HG03378 (cell line): ENCODE results near the gene DHX40.
A peak's percentile ranks its signal among the peaks of the same experiment; 100 is the strongest.
"Not testable (repeated sequence)": the region's sequence is repeated elsewhere in the genome, so short reads cannot be mapped to it uniquely, and the experiment has no call there.

ENCODE experiments used
- ATAC-seq: cut with Tn5 transposase; IDR thresholded peaks from one replicate; pipeline ENCODE4 v1.9.1; 2021; ENCODE audit warnings: mild to moderate bottlenecking, moderate library complexity; ENCODE audit not compliant: unreplicated experiment

Gene DHX40, protein sequence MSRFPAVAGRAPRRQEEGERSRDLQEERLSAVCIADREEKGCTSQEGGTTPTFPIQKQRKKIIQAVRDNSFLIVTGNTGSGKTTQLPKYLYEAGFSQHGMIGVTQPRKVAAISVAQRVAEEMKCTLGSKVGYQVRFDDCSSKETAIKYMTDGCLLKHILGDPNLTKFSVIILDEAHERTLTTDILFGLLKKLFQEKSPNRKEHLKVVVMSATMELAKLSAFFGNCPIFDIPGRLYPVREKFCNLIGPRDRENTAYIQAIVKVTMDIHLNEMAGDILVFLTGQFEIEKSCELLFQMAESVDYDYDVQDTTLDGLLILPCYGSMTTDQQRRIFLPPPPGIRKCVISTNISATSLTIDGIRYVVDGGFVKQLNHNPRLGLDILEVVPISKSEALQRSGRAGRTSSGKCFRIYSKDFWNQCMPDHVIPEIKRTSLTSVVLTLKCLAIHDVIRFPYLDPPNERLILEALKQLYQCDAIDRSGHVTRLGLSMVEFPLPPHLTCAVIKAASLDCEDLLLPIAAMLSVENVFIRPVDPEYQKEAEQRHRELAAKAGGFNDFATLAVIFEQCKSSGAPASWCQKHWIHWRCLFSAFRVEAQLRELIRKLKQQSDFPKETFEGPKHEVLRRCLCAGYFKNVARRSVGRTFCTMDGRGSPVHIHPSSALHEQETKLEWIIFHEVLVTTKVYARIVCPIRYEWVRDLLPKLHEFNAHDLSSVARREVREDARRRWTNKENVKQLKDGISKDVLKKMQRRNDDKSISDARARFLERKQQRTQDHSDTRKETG

DNA sequence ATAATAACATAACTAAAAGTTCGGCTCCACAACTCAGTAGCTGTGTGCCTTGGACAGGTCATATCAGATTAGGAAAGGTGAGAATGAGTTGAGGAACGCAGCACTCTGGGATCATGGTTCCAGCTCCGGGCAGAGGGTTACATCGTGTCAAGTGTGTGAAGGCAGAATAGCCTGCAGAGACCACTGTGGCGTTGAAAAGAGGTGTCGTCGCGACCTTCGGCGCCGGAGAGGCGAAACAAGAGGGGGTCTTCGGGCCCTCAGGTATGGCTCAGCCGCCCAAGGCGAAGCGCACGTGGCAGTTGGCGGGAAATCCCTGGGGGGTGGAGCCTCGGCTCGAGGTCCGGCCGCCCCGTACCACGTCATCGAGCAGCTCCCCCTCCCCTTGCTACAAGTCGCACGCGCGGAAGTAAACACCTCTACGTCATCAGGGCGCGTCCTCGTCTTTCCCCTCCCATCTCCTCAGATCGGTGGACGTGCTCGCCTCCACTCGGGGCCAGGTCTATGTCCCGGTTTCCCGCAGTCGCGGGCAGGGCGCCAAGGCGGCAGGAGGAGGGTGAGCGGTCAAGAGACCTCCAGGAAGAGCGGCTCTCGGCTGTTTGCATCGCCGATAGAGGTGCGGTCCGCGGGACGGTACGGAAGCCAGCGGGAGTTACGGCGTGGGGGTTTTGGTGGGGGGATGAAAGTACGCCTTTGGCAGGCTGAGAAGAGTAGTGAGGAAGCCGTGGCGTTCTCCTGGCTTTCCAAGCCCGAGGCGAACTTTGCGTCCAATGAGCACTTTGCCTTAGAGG is at the start of gene DHX40:
TSS of gene DHX40 (plus strand) at position 440 of the 788 bp plus-strand sequence. CDS start at position 502, 62 bp downstream.
- peak; percentile 48 for ATAC-seq

DNA sequence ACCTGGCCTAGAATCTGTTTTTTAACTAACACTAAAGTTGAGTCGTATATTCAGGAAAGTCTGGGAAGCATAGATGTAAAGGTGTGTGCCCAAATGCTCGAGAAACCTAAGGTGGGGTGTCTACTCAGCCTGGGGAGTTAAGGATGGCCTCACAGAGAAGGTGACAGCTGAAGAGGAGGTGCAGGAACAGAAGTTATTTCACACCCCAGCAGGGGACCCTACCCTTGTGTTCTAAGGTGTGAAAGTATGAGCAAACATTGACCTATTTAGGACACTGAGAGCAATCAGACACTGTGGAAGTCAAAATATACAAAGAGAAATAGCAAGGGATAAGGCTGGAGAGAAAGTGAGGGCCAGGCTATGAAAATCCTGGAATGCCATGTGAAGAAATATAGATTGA is 49.0 kb upstream of the DHX40 start:
- ATAC-seq = no peak

DNA sequence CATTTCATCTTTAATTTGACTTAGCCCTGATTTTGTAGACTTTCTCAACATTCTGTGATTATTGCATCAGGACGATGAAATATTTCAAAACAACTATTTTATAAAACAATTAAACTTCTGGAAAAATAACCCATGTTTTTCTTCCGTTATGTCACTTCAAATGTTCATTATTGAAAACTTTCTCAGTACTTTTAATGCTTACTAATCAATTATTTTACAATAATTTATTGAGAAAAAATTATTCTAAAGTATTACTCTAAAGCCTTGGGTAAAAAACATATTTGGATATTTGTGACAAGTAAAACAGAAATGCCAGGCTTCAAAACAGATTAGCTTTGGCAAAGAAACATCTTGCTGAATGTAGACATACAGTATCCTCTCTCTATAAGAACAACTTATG is 46.3 kb upstream of the DHX40 start:
- no peak for ATAC-seq

DNA sequence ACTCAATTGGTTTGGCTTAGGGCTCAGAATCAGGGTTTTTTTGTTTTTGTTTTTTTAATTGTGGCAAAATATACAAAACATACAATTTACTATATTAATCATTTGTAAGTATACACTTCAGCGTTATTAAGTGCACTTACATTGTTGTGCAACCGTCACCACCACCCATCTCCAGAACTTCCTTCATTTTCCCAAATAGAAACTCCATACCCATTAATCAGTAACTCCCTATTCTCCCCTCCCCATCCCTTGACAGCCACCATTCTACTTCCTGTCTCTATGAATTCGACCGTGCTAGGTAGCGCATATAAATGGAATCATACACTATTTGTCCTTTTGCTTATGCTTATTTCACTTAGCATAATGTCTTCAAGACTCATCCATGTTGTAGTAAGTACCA is 45.2 kb upstream of the DHX40 start:
- ATAC-seq = no peak

DNA sequence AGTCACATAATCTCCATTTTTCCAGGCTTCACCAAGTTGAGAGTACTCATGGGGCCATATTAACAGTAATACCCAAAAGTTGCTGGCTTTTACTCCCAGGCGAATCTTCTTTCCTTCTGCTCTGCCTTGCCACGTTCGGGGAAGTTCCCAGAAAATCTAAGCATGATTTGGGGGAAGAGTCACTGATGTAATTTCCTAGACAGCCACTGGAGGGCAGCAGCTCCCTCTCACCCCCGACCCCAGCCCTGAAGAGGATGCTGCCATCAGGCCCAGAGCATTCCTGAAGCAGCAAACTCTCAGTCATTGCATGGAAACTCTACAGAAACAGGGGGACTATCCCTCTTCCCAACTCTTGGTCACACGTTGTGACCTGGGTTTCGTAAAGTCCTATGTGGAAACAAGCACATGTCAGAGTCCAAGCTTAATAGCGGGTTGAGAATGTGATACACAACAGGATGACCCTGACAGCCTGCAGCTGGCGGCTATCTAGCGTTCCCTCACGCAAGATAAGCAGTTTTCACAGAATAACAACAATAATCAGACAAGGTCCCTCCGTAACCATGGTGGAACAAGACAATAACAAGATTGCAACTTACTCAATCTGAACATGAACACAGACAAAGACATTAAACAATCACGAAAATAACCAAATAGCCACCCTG is 43.8 kb upstream of the DHX40 start:
- no peak for ATAC-seq

DNA sequence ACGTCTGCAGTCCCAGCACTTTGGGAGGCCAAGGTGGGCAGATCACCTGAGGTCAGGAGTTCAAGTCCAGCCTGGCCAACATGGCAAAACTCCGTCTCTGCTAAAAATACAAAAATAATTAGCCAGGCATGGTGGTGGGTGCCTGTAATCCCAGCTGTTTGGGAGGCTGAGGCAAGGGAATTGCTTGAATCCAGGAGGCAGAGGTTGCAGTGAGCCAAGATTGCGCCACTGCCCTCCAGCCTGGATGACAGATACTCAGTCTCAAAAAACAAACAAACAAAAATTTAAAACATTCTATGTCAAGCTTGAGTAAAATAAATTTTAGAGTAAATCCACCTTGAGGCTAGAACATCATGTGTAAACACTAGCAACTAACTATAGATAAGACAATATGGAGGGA is 40.5 kb upstream of the DHX40 start:
- not testable (repeated sequence) for ATAC-seq

DNA sequence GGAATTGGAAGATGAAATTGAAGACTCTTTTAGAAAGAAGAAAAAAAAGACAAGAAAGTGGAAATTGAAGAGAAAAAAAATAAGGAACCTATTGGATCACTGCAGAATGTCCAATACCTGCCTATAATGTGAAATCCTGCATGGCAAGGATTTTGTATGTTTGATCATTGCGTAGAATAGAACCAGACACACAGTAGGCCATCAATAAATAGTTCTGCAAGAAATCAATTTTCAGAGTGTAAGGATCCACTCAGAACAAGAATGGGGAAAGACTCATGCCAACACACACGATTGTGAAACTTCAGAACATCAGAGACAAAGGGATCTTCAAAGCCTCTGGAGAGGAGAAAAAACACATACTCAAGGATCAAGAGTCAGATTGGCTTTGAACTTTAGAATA is 39.7 kb upstream of the DHX40 start:
- no peak for ATAC-seq

DNA sequence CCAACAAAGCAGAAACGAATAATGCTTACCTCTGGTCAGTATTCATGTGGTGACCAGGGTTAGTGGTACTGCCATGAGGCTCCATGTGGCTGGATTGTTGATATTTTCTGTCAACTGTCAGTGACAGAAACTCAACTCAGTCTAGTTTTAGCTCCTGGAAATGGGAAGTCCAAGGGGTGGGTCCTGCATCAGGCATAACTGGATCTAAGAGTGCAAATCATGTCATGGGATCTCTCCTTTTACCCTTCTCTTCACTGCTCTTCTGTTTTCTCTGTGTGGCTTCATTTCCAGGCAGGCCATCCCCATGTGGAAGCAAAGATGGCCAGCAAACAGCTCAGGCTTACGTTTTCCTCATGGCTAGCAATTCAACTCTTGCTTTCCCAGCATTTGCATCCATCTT is 39.0 kb upstream of the DHX40 start:
- ATAC-seq = no peak

DNA sequence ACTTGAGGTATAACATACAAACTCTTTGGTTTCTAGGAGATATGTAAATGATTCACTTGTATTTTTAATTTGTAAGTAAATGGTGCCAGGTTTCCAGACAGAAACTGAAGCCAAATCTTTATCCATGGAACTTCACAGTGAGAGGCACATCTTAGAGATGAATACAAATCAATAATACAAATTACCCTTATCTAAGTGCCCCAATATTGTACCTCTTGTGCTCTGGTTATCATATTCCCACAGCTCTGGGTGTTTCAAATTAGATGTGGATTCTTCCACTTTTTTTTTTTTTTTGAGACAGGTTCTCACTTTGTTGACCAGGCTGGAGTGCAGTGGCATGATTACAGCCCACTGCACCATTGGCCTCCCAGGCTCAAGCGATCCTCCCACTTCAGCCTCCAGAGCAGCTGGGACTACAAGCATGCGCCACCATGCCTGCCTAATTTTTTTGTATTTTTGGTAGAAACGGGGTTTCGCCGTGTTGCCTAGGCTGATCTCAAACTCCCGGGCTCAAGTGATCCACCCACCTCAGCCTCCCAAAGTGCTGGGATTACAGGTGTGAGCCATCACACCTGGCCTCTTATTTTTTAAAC is 38.0 kb upstream of the DHX40 start:
- no peak for ATAC-seq

DNA sequence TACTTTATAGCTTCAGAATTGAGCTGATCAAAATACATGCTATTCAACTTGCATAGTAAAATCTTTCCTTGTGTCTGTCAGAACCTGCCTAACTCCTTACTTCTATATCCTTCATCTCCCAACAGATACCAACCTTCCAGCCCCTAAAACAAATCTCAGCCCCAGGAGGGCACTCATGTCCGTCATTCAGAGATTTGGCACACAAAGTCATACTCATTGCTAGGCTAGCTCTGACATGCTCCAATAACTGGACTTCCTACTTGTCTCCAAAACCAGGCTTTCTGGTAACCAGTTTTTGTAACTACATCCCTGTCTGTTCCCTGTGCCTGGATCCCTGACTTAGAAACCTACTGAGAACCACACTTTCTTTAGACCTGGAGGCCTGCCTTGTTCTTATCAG is 37.5 kb upstream of the DHX40 start:
- no peak for ATAC-seq

DNA sequence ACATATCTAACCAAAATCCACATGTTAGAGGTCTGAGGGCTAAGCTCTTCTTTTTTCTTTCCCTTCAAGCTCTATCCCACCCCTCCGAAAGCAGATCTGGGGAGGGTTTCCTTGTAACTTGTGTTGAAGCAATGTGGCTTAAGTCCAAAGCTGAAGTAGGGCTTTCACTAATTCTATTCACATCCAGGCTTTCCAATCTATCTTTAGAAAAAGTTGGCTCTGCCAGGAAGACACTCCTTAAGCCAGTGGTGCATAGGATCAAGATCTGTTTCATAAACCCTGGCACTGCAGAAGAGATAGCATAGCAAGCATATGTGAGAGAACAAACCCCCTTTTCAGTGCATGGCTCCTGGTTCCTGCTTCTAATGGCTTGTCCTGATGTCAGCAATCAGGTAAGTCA is 34.9 kb upstream of the DHX40 start:
- no peak for ATAC-seq

DNA sequence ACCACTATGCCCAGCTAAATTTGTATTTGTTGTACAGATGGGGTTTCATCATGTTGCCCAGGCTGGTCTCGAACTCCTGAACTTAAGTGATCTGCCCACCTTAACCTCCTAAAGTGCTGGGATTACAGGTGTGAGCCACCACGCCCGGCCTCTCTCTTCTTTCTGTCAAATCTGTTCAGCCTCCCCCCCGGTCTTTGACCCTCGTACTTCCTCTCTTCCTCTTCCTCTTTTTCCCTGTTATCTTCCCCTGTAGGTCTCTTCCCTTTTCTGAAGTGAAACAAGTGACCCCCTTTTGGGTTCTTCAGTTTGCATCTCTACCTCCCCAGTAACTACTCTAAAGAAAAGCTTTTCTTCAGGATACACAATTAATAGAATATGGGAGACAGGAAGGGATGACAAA is 31.7 kb upstream of the DHX40 start:
- ATAC-seq = no peak

DNA sequence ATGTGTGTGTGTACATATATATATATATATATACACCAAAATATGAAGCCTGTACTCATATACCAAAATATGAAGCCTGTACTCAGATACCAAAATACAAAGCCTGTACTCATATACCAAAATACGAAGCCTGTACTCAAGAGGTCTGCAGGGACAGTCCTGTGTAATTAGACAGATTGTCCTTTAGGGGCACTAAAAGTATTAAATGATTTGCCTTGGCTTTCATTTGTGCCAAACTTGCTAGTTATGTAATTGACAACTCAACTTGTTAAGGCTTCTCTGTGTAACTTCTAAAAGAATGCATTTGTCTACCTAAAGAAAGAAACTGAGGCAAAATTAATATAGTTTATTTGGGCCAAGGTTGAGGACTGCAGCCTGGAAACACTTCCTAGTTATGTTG is 30.8 kb upstream of the DHX40 start:
- ATAC-seq = no peak

DNA sequence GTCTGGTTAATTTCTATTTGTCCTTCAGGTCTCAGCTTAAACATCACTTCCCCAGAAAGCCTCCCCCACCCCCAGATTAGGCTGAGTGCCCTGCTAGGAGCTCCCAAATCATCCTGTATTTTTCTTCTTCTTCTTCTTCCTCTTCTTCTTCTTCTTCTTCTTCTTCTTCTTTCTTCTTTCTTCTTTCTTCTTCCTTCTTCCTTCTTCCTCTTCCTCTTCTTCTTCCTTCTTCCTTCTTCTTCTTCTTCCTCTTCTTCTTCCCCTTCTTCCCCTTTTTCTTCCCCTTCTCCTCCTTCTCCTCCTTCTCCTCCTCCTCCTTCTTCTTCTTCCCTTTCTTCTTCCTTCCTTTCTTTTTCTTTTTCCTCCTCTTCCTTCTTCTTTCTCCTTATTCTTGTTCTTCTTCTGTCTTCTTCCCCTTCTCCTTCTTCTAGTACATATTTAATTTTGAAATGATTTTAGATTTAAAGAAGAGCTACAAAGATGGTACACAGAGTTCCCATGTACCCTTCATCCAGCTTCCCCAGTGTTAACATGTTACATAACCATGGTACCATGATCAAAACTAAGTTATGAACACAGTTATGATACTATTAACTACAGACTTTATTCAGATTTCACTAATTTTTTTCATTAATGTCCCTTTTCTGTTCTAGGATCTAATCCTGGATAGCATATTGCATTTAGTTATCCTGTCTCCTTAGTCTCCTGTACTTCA is 27.1 kb upstream of the DHX40 start:
- ATAC-seq = no peak

DNA sequence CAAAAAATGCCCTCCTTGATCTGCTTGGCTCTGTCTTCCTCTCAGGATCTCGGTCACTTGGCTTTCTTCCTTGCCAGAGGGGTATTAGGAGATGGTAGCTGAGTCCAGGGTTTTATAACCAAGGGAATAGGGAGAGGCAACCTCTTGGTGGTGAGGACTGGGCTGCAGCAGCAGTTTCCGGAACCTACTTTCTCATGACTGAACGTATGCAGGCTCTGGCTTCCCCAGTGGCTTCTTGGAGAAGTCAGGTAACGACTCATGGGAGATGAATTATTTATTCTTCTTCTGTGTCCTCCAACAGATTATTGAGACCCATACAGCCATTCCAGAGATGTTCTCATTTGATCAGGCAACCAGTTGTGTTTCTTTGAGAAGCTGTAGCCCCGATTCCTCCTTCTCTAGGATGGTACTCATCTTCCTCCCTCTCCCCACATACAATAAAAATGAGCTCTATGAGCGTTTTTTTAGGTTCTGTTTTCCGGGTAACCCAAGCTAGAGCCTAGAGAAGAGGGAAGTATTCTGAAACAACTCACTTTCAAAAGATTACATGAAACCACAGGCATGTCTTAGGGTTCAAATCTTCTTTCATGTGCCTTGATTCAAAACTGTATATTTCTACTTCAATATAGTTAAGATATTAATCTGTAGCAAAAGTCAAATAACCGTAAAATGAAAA is 22.3 kb upstream of the DHX40 start:
- no peak for ATAC-seq

DNA sequence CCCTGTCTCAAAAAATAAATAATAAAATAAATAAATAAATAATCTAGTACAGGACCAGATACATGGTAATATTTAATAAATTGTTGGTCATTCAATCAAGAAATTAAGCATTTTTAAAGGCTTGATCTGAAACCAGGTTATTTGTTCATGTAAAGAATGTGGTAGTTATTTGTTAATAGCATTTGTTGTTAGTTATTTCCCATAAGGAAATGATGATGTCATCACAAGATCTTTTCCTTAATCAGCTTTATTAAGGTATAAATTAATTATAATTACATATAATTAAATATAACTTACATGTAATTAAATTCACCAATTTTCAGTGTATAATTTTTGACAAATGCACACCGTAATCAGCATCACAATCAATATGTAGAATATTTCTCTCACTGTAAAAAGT is 19.5 kb upstream of the DHX40 start:
- no peak for ATAC-seq

DNA sequence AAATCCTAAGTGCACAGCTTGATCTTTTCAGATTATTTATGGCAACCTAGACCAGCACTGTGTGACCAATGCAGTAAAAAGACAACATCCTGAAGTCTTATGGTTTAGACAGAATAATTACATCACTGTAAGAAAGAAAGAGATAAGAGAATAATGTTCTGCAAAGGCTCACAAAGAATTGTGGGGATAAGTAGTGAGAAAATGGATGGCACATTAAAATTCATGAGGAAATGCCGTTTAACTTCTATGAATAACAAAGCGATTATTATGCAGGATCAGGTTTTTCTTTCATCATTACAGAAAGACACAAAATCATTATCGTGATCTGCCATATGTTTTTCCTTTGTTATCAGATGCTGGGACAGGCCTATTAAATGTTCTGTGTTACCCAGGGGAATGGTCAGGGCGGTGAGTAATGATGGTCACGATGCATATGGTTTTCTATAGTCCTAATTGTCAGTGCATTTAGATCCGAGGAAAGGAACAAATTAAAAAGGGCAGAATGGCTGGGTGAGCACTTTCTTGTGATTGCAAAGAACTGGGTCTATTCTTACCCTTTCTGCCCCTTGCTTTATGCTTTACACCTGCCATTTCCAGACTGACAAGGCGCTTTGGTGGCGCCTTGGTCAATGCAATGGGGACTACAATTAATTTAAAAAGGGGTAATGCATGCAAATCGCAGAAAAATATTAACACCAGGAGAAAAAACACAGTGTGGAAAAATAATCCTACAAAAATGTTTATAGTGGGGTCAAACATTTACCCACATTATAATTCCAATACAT is 18.1 kb upstream of the DHX40 start:
- ATAC-seq = no peak

DNA sequence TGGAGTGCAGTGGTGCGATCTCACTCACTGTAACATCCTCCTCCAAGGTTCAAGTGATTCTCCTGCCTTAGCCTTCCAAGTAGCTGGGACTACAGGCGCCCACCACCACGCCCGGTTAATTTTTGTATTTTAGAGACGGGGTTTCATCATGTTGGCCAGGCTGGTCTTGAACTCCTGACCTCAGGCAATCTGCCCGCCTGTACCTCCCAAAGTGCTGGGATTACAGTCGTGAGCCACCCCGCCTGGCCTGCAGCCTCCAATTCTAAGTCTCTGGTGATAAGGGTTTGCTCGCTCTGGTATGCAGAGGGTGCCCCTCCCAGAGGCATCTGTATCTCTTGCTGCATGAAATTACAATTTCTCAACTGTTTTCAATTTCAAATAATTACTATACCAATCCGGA is 16.4 kb upstream of the DHX40 start:
- not testable (repeated sequence) for ATAC-seq

DNA sequence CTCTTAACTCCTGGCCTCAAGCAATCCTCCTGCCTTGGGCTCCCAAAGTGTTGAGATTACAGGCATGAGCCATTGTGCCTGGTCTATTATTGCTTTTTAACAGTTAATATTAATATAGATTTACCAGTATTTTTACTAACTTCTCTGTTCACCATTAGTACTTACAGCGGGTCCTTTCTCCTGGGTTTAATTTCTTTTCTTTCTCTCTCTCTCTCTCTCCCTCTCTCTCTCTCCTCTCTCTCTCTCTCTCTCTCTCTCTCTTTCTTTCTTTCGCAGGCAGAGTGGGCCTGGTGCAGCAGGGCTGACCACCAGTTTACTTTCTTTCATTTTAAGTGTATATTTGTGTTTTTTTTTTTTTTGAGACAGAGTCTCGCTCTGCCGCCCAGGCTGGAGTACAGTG is 14.7 kb upstream of the DHX40 start:
- no peak for ATAC-seq
